UCSD-AML1 (cell line): ENCODE results near the gene ZSWIM5.
"Not testable (repeated sequence)": the region's sequence is repeated elsewhere in the genome, so short reads cannot be mapped to it uniquely, and the experiment has no call there.

Experiments
- DNase-seq: peaks from one replicate; lab custom pipeline; 2025; ENCODE audit not compliant: unreplicated experiment; lab: John Stamatoyannopoulos, UW

ZSWIM5 gene

GRCh38 chr1:45148209-45148825 is 58.1 kb downstream of the ZSWIM5 start:
- no peak for DNase-seq

- DNase-seq = no peak
These were observed 59.6 kb downstream of the ZSWIM5 start for GRCh38 chr1:45146833-45147232.

GRCh38 chr1:45141247-45142003 is 65.0 kb downstream of the ZSWIM5 start:
- no peak for DNase-seq

GRCh38 chr1:45136984-45137383 is 69.4 kb downstream of the ZSWIM5 start:
- no peak for DNase-seq

DNA sequence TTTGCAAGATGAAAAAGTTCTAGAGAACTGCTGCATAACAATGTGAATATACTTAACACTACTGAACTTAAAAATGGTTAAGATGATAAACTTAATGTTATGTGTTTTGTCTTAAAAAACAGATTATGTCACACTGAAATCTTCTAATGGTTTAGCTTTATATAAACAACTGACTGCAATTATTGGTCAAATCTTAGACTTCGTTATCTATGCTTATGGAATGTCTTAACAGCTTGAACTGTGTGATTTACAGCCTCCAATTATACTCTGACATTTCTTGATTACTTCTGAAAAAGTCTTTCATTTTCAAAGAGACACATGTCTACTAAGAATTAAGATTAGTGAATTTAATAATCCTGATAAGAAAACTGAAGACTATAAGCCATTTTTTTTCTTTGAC is 71.1 kb downstream of the ZSWIM5 start:
- no peak for DNase-seq

- DNase-seq = no peak
These were observed 71.9 kb downstream of the ZSWIM5 start for GRCh38 chr1:45134461-45134873.

GRCh38 chr1:45132719-45133118 is 73.7 kb downstream of the ZSWIM5 start:
- not testable (repeated sequence) for DNase-seq

DNA sequence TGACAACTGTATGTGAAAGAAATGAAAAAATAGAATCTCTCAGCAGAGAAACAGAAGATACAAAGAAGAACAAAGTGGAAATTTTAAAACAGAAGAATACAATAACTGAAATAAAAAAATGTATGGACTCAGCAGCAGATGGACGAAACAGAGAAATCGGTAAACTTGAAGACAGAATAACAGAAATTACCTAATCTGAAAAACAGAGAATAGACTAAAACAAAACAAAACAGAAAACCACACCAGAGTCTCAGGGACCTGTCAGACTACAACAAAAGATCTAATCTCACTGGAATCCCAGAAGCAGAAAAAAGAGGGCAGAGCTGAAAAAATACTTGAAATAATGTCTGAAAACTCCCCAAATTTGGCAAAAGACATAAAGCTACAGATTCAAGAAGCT is 83.0 kb downstream of the ZSWIM5 start:
- DNase-seq = no peak

- DNase-seq = no peak
These were observed 83.7 kb downstream of the ZSWIM5 start for GRCh38 chr1:45122724-45123123.

GRCh38 chr1:45117766-45118165 is 88.6 kb downstream of the ZSWIM5 start:
- DNase-seq = no peak

GRCh38 chr1:45116820-45117219 is 89.6 kb downstream of the ZSWIM5 start:
- DNase-seq = no peak

- DNase-seq = no peak
These were observed 90.1 kb downstream of the ZSWIM5 start for GRCh38 chr1:45116340-45116739.

DNA sequence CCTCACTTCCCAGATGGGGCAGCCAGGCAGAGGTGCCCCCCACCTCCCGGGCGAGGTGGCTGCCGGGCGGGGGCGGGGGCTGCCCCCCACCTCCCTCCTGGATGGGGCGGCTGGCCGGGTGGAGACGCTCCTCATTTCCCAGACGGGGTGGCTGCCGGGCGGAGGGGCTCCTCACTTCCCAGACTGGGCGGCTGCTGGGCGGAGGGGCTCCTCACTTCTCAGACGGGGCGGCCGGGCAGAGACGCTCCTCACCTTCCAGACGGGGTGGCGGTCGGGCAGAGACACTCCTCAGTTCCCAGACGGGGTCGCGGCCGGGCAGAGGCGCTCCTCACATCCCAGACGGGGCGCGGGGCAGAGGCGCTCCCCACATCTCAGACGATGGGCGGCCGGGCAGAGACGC is 91.2 kb downstream of the ZSWIM5 start:
- DNase-seq = not testable (repeated sequence)

- DNase-seq = no peak
These were observed 93.7 kb downstream of the ZSWIM5 start for GRCh38 chr1:45112661-45113060.

- DNase-seq = no peak
These were observed 95.2 kb downstream of the ZSWIM5 start for GRCh38 chr1:45111239-45111638.

DNA sequence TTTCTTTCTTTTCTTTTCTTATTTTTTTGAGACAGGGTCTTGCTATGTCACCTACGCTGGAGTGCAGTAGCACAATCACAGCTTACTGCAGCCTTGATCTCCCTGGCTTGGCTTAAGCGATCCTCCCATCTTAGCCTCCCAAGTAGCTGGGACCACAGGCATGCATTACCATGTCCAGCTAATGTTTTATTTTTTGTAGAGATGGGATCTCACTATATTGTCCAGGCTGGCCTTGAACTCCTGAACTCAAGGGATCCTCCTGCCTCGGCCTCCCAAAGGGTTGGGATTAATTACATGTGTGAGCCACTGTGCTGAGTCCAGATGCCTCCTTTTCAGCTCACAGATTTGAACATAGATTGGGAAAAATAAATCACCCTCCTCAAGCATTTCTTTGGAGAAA is 98.6 kb downstream of the ZSWIM5 start:
- DNase-seq = no peak

- not testable (repeated sequence) for DNase-seq
These were observed 99.5 kb downstream of the ZSWIM5 start for GRCh38 chr1:45106864-45107263.

DNA sequence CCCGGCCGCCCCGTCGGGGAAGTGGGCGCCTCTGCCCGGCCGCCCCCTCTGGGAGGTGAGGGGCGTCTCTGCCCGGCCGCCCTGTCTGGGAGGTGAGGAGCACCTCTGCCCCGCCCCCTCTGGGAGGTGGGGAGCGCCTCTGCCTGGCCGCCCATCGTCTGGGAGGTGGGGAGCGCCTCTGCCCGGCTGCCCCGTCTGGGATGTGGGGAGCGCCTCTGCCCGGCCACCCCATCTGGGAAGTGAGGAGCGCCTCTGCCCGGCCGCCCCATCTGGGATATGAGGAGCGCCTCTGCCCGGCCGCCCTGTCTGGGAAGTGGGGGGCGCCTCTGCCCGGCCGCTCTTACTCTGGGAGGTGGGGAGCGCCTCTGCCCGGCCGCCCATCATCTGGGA is 100.3 kb downstream of the ZSWIM5 start:
- not testable (repeated sequence) for DNase-seq

DNA sequence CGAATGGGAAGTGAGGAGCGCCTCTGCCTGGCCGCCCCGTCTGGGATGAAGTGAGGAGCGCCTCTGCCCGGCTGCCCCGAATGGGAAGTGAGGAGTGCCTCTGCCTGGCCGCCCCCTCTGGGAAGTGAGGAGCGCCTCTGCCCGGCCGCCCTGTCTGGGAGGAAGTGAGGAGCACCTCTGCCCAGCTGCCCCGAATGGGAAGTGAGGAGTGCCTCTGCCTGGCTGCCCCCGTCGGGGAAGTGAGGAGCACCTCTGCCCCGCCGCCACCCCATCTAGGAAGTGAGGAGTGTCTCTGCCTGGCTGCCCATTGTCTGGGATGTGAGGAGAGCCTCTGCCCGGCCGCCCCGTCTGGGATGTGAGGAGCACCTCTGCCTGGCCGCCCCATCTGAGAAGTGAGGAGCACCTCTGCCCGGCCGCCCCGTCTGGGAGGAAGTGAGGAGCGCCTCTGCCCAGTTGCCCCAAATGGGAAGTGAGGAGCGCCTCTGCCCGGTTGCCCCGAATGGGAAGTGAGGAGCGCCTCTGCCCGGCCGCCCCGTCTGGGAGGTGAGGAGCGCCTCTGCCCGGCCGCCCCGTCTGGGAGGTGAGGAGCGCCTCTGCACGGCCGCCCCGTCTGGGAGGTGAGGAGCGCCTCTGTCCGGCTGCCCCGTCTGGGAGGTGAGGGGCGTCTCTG is 100.8 kb downstream of the ZSWIM5 start:
- not testable (repeated sequence) for DNase-seq

DNA sequence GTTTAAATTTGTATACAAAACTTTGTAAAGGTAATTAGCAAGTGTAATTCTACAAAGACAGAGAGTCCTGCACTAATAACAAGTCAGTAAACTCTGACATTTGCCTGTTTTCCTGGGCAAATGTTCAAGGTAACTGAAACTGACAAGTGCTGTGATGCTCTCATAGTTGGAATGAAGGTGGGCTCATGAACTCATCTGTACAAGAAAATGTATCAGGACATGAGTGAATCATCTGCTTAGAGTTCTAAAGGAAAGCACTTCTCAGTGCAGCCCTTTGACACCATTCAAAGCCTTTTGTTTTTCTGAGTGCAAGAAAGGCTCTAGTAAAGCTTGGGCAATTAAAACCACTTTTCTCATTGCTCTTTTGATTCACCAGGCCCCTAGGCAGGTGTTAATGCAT is 102.9 kb downstream of the ZSWIM5 start:
- DNase-seq = no peak

DNA sequence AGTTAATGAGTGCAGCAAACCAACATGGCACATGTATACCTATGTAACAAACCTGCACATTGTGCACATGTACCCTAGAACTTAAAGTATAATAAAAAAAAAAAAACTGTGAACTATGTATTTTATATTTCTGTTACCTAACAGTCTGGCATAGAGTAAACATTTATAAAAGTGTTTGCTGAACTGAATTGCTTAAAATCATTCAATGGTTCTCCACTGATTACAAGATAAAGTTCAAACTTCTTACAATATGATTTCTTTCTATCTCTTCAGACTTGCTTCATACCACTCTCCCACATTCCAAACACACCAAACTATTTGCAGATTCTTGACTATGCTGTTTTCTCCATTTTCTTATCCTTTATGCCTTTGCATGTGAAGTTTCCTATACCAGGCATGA is 104.5 kb downstream of the ZSWIM5 start:
- no peak for DNase-seq

DNA sequence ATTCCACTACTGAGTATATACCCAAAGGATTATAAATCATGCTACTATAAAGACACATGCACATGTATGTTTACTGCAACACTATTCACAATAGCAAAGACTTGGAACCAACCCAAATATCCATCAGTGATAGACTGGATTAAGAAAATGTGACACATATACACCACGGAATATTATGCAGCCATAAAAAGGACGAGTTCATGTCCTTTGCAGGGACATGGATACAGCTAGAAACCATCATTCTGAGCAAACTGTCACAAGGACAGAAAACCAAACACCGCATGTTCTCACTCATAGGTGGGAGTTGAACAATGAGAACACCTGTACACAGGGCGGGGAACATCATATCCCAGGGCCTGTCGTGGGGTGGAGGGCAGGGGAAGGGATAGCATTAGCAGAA is 104.9 kb downstream of the ZSWIM5 start:
- not testable (repeated sequence) for DNase-seq
